Osteoblast (primary cell): ENCODE results near the gene NDST3. TPM values are rescaled to one million over a fixed set of nuclear protein-coding genes. Genes with fewer than 3 reads are reported as not detected.

Source experiments
- DNase-seq: peaks from one replicate; pipeline ENCODE4 v3.0.0; 2011; ENCODE audit warnings: low spot score, mixed read lengths; ENCODE audit not compliant: insufficient read length; ENCODE audit errors: missing footprints
- H2AFZ ChIP-seq: 2 replicates; pipeline ENCODE4 v1.6.0; 2011; ENCODE audit warnings: mild to moderate bottlenecking, low read length
- H3K27ac ChIP-seq: 2 replicates; pipeline ENCODE4 v1.5.1; 2011; ENCODE audit warnings: mild to moderate bottlenecking, low read depth, low read length, moderate library complexity
- H3K27me3 ChIP-seq: 2 replicates; pipeline ENCODE4 v1.6.0; 2012; ENCODE audit warnings: mild to moderate bottlenecking, control low read depth, inconsistent platforms, low read length, moderate library complexity; ENCODE audit not compliant: insufficient read depth
- H3K36me3 ChIP-seq: 2 replicates; pipeline ENCODE4 v1.5.1; 2011; ENCODE audit warnings: mild to moderate bottlenecking, low read length, control low read depth, moderate library complexity; ENCODE audit not compliant: insufficient read depth
- H3K4me1 ChIP-seq: 2 replicates; pipeline ENCODE4 v1.5.1; 2011; ENCODE audit warnings: mild to moderate bottlenecking, low read length, control low read depth, moderate library complexity; ENCODE audit not compliant: insufficient read depth
- H3K4me2 ChIP-seq: 2 replicates; pipeline ENCODE4 v1.6.0; 2011; ENCODE audit warnings: mild to moderate bottlenecking, low read length; ENCODE audit not compliant: insufficient read depth
- H3K4me3 ChIP-seq: fragments of 200-600 bp; sonication (generic); 3 replicates; pipeline ENCODE4 v1.5.1; 2012; ENCODE audit warnings: mild to moderate bottlenecking, low read length, inconsistent platforms; ENCODE audit not compliant: insufficient read depth
- H3K79me2 ChIP-seq: 2 replicates; pipeline ENCODE4 v1.6.0; 2012; ENCODE audit warnings: mild to moderate bottlenecking, low read length, control low read depth, inconsistent platforms; ENCODE audit not compliant: insufficient read depth
- H3K9me3 ChIP-seq: 2 replicates; pipeline ENCODE4 v1.5.1; 2011; ENCODE audit warnings: low read depth, low read length, control low read depth
- H4K20me1 ChIP-seq: 2 replicates; pipeline ENCODE4 v1.6.0; 2012; ENCODE audit warnings: mild to moderate bottlenecking, low read length, control low read depth; ENCODE audit not compliant: insufficient read depth
- total RNA-seq: library from RNA; depleted of rRNA; stranded (reverse); fragments of >200 nt; gene quantifications from 2 replicates; pipeline ENCODE4 v1.2.3, GENCODE V29; 2012
- TF ChIP-seq, protein P1 (sequence below): IDR thresholded peaks from 2 replicates; pipeline ENCODE4 v1.5.1; 2011; ENCODE audit warnings: mild to moderate bottlenecking, low read depth, low read length, moderate library complexity; ENCODE audit errors: extremely low read depth

NDST3 gene
- total RNA-seq, 1 donor: not detected

DNA sequence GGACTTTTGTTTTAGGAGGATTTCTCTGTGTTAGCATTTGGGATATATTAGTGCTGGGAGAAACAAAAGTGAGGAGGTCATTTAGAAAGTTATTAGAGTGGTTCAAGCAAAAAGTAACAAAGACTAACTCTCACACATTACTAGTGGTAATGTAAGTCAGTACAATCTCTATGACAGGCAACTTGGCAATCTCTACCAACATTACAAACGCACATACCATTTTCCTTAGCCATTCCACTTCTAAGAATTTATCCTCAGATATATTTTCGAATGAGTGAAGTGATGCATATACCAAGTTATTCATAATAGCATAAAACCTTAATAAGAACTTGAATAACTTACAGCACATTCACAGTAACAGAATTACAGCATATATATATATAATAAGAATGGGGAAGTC lies 172.3 kb downstream of the NDST3 start:
- Histone ChIP-seq H3K9me3 (no peaks in the 10 kb centered on the region), H4K20me1 (no peaks in the 10 kb centered on the region), H3K27me3 (no peaks in the 10 kb centered on the region), H3K4me1 (no peaks in the 10 kb centered on the region), H3K36me3 (no peaks in the 10 kb centered on the region), H3K4me3 (no peak overlapping the region), H2AFZ (no peak overlapping the region), H3K4me2 (no peak overlapping the region), H3K79me2 (no peaks in the 10 kb centered on the region), H3K27ac (no peak overlapping the region)
- TF ChIP-seq, protein P1, sequence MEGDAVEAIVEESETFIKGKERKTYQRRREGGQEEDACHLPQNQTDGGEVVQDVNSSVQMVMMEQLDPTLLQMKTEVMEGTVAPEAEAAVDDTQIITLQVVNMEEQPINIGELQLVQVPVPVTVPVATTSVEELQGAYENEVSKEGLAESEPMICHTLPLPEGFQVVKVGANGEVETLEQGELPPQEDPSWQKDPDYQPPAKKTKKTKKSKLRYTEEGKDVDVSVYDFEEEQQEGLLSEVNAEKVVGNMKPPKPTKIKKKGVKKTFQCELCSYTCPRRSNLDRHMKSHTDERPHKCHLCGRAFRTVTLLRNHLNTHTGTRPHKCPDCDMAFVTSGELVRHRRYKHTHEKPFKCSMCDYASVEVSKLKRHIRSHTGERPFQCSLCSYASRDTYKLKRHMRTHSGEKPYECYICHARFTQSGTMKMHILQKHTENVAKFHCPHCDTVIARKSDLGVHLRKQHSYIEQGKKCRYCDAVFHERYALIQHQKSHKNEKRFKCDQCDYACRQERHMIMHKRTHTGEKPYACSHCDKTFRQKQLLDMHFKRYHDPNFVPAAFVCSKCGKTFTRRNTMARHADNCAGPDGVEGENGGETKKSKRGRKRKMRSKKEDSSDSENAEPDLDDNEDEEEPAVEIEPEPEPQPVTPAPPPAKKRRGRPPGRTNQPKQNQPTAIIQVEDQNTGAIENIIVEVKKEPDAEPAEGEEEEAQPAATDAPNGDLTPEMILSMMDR: no peak
- no peak for DNase-seq

DNA sequence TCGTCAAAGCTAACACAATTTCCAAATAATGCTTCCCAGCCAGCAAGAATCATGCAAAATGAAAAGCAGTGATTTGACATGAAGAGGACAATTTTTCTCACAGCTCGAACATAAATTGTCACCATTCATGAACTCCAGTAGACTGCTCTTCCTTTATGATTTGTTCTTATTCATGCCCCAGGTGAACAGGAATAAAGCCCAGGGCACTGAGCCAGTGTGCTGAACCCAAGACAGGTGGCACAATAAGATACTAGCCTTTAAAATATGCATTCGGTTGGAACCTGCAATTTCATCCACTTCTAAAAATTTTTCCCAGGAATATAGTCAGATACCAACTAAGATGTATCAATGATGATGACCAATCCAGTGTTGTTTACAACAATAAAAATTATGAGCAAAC lies 178.8 kb downstream of the NDST3 start:
- no peak for DNase-seq
- Histone ChIP-seq H3K79me2 (no peaks in the 10 kb centered on the region), H3K36me3 (no peaks in the 10 kb centered on the region), H3K27me3 (no peaks in the 10 kb centered on the region), H3K27ac (no peak overlapping the region), H3K4me1 (no peaks in the 10 kb centered on the region), H4K20me1 (no peaks in the 10 kb centered on the region), H2AFZ (no peak overlapping the region), H3K4me2 (no peak overlapping the region), H3K9me3 (no peaks in the 10 kb centered on the region), H3K4me3 (no peak overlapping the region)
- TF ChIP-seq, protein P1: no peak

- H3K79me2 ChIP-seq: no peaks in the 10 kb centered on the region
- no peaks in the 10 kb centered on the region for H4K20me1 ChIP-seq
- TF ChIP-seq, protein P1: no peak
- H3K4me3 ChIP-seq: no peak overlapping the region
- H3K36me3 ChIP-seq: no peaks in the 10 kb centered on the region
- H3K27ac ChIP-seq: no peak overlapping the region
- no peaks in the 10 kb centered on the region for H3K27me3 ChIP-seq
- no peak overlapping the region for H2AFZ ChIP-seq
- no peak overlapping the region for H3K4me2 ChIP-seq
- H3K9me3 ChIP-seq: no peaks in the 10 kb centered on the region
- H3K4me1 ChIP-seq: no peaks in the 10 kb centered on the region
- no peak for DNase-seq
These were observed 181.5 kb downstream of the NDST3 start for GRCh38 chr4:118215826-118216225.

DNA sequence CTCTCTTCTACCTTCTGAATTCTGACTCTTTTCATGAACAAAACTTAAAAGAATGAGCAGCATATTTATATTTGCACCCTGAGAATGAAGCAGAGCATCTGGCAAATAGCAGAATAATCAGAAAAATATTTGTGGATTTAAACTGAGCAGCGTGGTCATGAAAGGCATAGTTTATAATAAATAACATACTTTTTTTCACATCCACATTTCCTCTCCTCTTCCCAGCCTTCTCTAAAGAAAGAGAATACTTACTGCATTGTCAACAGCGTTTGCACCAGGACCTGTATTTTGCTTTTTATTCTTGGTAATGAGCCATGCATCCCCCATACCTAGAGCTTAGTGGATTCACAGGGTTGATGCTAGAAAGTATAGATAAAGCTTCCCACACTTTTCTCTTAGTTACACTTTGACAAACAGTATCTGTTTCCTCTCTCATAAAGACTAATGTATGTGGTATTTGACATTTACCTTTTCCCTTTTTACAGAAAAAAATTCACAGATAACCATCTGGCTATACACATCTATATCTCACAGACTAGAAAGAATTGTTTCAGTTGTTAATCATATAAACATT lies 187.0 kb downstream of the NDST3 start:
- Histone ChIP-seq H3K4me3 (no peak overlapping the region), H2AFZ (no peak overlapping the region), H4K20me1 (no peaks in the 10 kb centered on the region), H3K4me2 (no peak overlapping the region), H3K27me3 (peaks cover 5% of the 10 kb centered on the region), H3K9me3 (no peaks in the 10 kb centered on the region), H3K27ac (no peak overlapping the region), H3K4me1 (no peaks in the 10 kb centered on the region), H3K36me3 (no peaks in the 10 kb centered on the region), H3K79me2 (no peaks in the 10 kb centered on the region)
- TF ChIP-seq, protein P1: no peak
- DNase-seq: no peak
